Stimulated activated naive CD4-positive, alpha-beta T cell (primary cell): Measurements from ENCODE around the gene CYP19A1.

ENCODE experiments used
- DNase-seq, 6 experiments: peaks; one replicate each; lab custom pipeline; 2025; lab: John Stamatoyannopoulos, UW

The CYP19A1 gene

DNA sequence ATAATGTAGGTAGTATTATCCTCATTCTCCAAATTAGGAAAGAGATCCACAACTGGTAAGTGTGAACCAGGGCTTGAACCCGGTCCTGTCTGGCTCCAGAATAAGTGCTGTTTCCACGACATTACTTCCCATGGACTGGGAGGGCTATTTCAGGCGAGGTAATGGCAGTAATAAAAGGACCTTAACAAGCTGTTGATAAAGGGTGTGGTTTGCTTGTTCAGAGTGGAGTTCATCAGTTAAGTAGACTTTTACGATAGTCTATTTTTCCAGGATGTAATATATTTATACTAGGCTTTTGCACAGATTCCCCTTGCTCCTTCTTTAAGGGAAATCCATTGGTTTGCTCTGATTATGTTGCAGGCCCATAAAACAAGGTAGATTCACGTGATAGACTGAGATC lies 155.3 kb downstream of the CYP19A1 start:
- DNase-seq, result no peak

DNA sequence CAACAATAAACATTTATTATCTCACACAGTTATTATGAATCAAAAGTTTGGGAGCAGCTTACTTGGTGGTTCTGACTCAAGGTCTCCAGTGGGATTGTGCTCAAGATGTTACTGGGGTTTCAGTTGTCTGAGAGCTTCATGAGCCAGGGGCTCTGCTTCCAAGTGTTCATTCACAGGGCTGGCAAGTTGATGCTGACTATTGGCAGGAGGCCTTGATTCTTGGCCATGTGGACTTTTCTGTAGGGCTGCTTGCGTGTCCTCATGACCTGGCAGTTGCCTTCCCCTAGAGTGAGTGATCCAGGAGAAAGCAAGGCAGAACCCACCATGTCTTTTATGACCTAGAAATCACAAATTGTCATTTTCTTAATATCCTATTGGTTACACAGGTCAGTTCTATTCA lies 156.5 kb downstream of the CYP19A1 start:
- no peak for DNase-seq

DNA sequence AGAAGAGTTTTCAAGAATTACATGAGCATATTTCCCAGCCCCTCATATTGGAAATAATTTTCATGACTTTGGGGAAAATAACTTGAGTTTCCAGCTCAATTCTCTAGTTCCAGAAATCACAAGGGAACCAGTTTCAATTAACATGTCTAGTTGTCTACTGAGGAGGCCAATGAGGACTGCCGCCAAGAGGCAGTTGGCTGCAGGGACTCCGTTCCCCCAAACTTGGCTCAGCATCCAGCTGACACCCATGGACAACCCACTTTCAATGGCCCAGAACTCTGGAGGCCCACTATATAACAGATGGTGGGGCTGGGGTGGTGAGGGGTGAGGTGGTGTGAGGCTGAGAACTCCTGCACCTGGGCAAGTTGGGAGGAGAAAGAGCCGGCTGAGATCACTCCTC lies 157.2 kb downstream of the CYP19A1 start:
- DNase-seq, result no peak

DNA sequence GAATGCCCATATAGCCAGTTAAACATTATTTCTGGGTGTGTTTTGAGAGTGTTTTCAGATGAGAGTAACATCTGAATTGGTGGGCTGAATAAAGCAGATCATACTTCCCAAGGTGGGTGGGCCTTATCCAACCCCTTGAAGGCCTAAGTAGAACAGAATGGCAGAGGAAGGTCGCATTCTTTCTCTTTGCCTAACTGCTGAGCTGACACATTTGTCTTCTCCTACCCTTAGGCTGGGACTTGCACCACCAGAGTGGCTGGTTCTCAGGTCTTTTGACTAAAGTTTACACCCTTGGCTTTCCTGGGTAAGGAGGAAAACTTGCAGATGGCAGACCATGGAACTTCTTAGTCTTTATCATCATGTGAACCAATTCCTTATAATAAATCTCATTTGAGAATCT lies 157.9 kb downstream of the CYP19A1 start:
- no peak for DNase-seq

DNA sequence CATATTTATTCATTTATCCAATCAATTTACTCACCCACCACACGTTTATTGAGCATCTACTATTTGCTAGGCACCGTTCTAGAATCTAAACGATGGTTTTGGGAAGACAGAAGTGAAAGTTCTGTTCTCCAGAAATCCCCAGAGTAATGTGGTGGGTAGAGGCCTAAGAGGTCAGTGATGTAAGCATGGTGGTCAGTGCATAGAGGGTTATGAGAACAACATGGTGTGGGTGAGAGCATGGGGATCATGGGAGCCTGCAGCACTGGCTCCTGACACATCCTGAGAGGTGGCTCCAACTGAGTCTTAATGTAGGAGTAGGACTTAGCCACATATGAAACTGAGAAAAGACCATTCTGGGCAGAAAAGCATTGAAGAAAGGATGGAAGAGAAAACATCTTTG lies 158.4 kb downstream of the CYP19A1 start:
- no peak for DNase-seq

DNA sequence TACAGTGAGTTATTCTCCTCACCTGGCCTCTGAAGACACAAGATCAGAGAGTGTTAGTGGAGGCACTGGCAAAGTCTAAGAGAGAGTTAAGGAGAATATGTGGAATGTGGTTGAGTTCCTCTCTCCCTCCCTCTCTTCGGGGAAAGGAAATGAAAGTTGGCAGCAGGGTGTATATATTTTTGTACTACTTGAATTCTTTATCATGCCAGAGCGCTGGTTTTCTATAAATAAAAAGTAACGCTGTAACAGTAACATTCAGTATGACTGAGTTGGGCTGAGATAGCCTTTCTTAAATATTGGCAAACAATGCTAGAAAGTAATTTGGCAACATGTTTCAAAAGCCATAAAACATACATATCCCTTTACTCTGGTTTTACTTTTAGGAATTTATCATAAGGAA lies 166.2 kb downstream of the CYP19A1 start:
- DNase-seq, result no peak

DNA sequence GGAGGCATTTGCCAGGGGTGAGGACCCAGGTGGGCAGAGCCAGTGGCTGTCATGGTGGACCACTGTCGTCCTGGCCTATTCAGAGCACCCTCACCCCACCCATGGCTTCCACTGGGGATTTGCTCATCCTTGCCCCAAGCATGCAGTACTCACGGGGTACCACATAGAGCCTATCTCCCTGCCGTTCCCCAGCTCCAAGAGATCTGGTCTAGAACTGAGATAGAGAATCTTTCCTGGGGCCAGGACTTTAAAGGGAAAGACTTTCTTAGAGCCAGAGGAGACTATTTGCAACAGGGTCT lies 166.8 kb downstream of the CYP19A1 start:
- DNase-seq, result no peak

DNA sequence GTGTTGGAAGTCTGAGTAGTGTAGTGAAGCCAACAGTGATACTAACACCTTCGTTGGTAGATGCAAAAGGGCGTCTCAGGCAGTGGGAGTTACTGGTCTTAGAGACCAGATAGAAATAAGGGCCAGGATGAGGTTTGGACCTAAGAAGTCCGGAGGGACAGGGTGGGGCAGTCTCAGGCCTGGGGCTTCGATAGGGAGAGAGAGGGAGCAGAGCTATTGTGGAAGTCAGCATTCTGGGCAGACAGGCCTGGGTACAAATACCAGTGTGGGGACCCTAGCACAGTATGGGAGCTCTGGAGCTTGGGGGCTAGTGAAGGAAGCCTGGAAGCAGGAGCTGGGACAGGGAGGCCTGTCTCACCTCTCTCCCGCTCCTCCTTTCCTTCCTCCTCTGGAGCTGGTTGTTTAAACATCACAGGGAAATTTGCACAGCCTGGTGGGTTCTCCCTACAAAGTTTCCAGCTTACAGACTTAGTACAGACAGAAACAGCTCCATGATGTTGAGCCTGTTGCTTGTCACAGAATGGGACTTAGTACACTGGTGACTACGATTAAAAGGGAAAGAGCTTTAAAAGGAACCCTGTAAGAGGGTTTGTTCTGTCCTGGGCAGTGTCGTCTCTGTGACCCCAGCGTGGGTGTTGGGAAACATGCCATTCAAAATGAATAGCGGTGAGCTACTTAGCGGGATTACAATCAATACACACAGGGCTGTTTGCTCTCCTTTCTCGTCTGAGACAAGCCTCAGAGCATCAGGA lies 167.3 kb downstream of the CYP19A1 start:
- DNase-seq, result no peak

DNA sequence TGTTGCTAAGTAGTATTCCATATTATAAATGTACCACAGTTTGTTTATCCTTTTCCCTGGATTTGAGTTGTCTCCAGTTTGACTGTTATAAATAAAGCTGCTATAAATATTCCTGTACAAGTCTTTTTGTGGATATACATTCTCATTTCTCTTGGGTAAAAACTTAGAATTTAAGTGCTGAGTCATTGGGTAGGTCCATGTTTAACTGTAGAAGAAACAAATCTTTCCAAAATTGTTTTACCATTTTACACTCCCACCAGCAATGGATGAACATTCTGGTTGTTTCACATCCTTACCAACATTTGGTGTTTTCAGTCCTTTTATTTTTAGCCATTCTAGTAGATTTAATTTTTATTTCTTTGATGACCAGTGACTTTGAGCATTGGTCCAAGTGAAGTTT lies 169.7 kb downstream of the CYP19A1 start:
- DNase-seq, result no peak

DNA sequence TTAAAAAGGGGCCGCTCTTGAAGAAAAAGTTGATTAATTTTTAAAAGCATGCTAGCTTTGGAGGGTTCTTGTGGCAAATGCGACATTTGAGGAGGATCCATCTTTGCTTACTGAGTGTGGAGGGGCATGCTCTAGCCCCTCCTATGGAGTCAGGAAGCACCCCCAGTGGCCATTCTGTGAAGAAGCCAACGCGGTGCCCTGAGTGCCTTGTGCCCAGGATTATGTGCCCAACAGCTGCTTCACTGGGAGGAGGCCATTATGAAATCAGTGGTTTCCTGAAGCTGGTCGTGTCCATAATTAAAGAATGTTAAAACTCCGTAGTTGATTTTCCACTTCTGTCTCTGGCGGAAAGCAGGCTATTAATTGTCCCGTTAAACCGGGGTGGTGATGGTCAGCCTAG lies 174.6 kb downstream of the CYP19A1 start:
- DNase-seq, result no peak

DNA sequence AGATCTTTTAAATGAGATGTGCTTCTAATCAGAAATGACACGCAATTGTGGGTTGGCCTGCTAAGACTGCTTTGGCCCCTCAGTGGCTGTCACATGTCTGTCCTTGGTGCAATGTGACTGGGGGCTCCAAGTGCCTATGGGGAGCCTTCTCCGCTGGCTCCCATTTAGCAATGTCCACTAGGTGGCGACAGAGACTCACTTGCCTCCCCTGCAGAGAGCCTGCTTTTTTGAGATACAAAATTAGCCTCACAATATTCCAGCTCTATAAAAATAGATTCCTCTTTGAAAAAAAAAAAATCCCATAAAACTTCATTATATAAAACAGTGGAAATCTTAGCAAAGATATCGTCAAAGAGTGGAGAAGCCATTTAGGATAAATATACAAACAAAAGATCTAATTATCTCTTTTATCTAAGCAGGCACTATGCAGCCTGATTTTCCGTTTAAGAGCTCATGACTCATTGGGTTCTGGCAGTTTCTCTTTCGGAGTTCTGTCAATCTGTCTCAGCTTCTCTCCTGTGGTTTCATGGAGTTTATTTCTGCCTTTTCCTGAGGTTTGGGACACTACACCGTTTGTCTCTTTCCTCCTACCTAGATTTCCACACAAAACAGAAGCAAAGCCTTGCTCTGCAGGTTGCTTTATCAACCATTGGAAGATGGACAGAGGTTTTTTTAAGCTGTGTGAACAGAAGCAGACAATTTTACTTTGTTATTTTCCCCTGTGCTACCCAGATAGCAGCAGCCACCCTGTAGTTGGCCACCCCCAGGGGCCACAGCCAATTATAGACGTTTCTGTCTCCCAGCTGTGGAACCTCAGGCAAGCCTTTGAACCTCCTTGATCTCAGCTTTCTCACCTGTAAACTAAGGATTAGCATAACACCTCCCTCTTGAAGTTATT lies 175.3 kb downstream of the CYP19A1 start:
- peak in 5 of 6 experiments; percentile 1 to 46 (median 9) for DNase-seq

DNA sequence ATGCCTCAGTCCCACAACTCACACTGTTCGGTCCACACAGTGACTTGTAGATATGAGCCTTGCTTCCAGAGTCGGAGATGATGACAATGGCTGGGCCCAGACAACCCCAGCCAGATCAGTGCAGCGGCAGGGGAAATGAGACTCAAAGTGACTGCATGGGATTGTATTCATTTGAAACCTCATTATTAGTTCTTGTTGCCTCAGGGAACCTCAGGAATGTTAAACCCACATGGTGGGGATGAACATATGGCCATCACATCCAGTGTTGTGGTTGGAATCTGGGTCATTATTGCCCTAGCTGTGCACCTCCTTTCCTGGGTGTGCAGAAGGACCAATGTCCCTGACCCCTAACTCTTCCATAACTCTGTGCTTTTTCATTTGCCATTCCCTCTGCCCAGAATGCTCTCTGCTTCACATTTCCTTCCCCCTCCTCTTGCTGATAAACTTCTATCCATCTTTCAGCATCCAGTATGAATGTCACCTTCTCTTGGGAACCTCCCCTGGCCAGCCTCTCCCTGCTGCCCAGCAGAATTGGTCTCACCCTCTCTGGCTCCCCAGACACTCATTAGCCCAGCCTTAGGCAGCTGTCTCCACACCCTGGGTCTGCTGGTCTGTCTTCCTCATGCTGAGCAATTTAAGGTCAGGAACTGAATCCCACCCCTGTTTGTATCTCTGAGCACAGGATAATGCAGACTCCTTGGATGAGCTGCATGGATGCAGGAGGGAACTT lies 176.7 kb downstream of the CYP19A1 start:
- no peak for DNase-seq

DNA sequence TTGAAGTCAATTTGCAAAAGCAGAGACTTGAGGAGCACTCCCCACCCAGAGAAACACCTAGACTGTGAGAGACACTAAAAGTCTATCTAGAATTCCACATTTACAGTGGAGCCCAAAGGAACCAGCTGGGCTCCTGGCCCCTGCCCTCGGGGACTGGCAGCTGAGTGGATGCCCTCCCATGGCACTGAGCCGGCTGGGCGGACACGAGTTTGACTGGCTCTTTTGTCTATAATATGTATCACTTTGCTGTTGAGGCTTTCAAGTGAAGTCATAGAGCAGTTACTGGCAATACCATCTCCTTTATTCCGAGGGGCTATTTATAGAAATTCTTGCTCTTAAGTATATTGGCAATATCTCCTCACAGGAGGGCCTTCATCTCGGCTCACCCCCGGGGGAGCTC lies 177.9 kb downstream of the CYP19A1 start:
- DNase-seq, result no peak
